OCI-LY1 (cell line): ENCODE measurements around the gene SERPINE1.
"Not testable (repeated sequence)": the region's sequence is repeated elsewhere in the genome, so short reads cannot be mapped to it uniquely, and the experiment has no call there.

Experiments used
- H2AFZ ChIP-seq: fragments of 200-600 bp; sonication (generic), shearing (Covaris generic); 2 replicates; pipeline ENCODE4 v1.6.0; 2014; ENCODE audit warnings: antibody characterized with exemption, mild to moderate bottlenecking, low read length
- H3F3A ChIP-seq: fragments of 200-600 bp; sonication (generic), shearing (Covaris generic); 2 replicates; pipeline ENCODE4 v1.6.0; 2014; ENCODE audit warnings: mild to moderate bottlenecking, antibody characterized with exemption, low read length, moderate library complexity; ENCODE audit not compliant: insufficient read depth
- H3K27ac ChIP-seq: fragments of 200-600 bp; sonication (generic); 2 replicates; pipeline ENCODE4 v1.5.1; 2014; ENCODE audit warnings: low read length, mixed run types, mild to moderate bottlenecking, low read depth; ENCODE audit not compliant: poor library complexity, severe bottlenecking
- H3K27me3 ChIP-seq: fragments of 200-600 bp; sonication (generic); 2 replicates; pipeline ENCODE4 v1.6.0; 2014; ENCODE audit warnings: antibody characterized with exemption, mild to moderate bottlenecking, low read length, moderate library complexity; ENCODE audit not compliant: insufficient read depth
- H3K36me3 ChIP-seq: fragments of 200-600 bp; sonication (generic); 2 replicates; pipeline ENCODE4 v1.6.1; 2014; ENCODE audit warnings: mild to moderate bottlenecking, antibody characterized with exemption, low read length, moderate library complexity, mixed read lengths; ENCODE audit not compliant: insufficient read depth
- H3K4me1 ChIP-seq: fragments of 200-600 bp; sonication (generic); 2 replicates; pipeline ENCODE4 v1.5.1; 2014; ENCODE audit warnings: mild to moderate bottlenecking, low read length, moderate library complexity; ENCODE audit not compliant: insufficient read depth, severe bottlenecking
- H3K4me2 ChIP-seq: fragments of 200-600 bp; sonication (generic), shearing (Covaris generic); 2 replicates; pipeline ENCODE4 v1.6.1; 2014; ENCODE audit warnings: low read length
- H3K4me3 ChIP-seq: fragments of 200-600 bp; sonication (generic); 2 replicates; pipeline ENCODE4 v1.5.1; 2014; ENCODE audit warnings: low read length, low read depth, mild to moderate bottlenecking, mixed read lengths; ENCODE audit not compliant: poor library complexity, severe bottlenecking
- H3K79me2 ChIP-seq: fragments of 200-600 bp; shearing (Covaris generic); 2 replicates; pipeline ENCODE4 v1.6.1; 2016; ENCODE audit warnings: mixed run types, low read length, mixed read lengths; ENCODE audit not compliant: insufficient read depth
- H3K9ac ChIP-seq: fragments of 200-600 bp; sonication (generic), shearing (Covaris generic); 2 replicates; pipeline ENCODE4 v1.6.1; 2014; ENCODE audit warnings: mild to moderate bottlenecking, low read length, mixed read lengths
- H3K9me2 ChIP-seq: fragments of 200-600 bp; sonication (generic), shearing (Covaris generic); 2 replicates; pipeline ENCODE4 v1.6.1; 2014; ENCODE audit warnings: low read depth, mild to moderate bottlenecking, low read length, mixed read lengths
- H3K9me3 ChIP-seq: fragments of 200-600 bp; shearing (Covaris generic); 2 replicates; pipeline ENCODE4 v1.6.1; 2014; ENCODE audit warnings: low read length, mixed read lengths
- H4K20me1 ChIP-seq: fragments of 200-600 bp; sonication (generic), shearing (Covaris generic); 2 replicates; pipeline ENCODE4 v1.6.0; 2016; ENCODE audit warnings: mild to moderate bottlenecking, low read length; ENCODE audit not compliant: insufficient read depth
- EZH2 ChIP-seq: fragments of 200-600 bp; sonication (generic), shearing (Covaris generic); IDR thresholded peaks from 2 replicates; pipeline ENCODE4 v1.8.0; 2017; ENCODE audit warnings: borderline replicate concordance, mixed run types, mild to moderate bottlenecking, antibody characterized with exemption, low read length, moderate library complexity, mixed read lengths
- TF ChIP-seq, protein P1 (sequence below): fragments of 200-600 bp; sonication (generic), shearing (Covaris generic); IDR thresholded peaks from 2 replicates; pipeline ENCODE4 v1.5.1; 2017; ENCODE audit warnings: mild to moderate bottlenecking, antibody characterized with exemption, low read length, moderate library complexity, mixed read lengths

SERPINE1 gene

DNA sequence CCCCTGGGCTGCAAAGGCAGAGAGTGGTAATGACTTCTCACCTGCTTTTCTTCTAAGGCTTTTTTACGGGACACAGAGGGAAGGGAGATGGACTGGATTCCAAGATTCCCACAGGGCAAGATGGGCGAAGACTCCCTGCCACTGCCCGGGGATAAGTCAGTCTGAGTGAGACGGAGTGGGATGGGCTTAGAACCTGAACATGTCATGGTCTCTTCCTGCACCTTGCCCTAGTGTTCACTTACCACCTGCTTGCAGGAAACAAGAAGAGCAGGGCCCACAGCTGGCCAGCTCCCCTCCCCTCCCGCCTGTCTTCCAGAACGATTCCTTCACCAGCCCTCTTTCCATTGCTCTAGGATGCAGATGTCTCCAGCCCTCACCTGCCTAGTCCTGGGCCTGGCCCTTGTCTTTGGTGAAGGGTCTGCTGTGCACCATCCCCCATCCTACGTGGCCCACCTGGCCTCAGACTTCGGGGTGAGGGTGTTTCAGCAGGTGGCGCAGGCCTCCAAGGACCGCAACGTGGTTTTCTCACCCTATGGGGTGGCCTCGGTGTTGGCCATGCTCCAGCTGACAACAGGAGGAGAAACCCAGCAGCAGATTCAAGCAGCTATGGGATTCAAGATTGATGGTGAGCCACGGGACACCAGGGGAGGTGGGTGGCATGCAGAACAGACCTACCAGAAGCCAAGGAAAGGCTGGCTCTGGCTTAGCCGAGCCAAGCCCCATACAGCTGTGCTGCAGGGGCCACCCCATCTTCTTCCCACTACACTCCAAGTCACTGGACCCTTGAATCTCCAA lies 1.3 kb downstream of the SERPINE1 start:
- Histone ChIP-seq H3K4me2 (no peak overlapping the region), H3K79me2 (no peaks in the 10 kb centered on the region), H3K4me1 (peaks cover 14% of the 10 kb centered on the region), H3K9ac (no peak overlapping the region), H3K27ac (no peak overlapping the region), H3K4me3 (no peak overlapping the region), H3K27me3 (peaks cover 5% of the 10 kb centered on the region), H3F3A (no peaks in the 10 kb centered on the region), H3K9me3 (no peaks in the 10 kb centered on the region), H4K20me1 (no peaks in the 10 kb centered on the region), H2AFZ (no peak overlapping the region), H3K9me2 (no peaks in the 10 kb centered on the region), H3K36me3 (no peaks in the 10 kb centered on the region)
- TF ChIP-seq EZH2, result no peak
- TF ChIP-seq, protein P1, sequence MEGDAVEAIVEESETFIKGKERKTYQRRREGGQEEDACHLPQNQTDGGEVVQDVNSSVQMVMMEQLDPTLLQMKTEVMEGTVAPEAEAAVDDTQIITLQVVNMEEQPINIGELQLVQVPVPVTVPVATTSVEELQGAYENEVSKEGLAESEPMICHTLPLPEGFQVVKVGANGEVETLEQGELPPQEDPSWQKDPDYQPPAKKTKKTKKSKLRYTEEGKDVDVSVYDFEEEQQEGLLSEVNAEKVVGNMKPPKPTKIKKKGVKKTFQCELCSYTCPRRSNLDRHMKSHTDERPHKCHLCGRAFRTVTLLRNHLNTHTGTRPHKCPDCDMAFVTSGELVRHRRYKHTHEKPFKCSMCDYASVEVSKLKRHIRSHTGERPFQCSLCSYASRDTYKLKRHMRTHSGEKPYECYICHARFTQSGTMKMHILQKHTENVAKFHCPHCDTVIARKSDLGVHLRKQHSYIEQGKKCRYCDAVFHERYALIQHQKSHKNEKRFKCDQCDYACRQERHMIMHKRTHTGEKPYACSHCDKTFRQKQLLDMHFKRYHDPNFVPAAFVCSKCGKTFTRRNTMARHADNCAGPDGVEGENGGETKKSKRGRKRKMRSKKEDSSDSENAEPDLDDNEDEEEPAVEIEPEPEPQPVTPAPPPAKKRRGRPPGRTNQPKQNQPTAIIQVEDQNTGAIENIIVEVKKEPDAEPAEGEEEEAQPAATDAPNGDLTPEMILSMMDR, result no peak; the same call in 1 of the 2 replicates

DNA sequence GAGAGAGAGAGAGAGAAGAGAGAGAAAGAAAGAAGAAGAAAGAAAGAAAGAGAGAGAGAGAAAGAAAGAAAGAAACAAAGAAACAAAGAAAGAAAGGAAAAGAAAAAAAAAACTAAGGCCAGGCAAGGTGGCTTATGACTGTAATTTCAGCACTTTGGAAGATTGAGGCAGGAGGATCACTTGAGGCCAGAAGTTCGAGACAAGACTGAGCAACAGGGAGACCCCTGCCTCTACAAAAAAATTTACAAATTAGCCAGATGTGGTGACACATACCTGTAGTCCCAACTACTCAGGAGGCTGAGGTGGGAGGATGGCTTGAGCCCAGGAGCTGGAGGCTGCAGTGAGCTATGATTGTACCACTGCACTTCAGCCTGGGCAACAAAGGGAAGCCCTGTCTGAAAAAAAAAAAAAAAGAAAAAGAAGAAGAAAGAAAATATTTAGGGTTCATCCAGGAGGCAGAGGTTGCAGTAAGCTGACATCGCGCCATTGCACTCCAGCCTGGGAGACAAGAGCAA lies 2.8 kb downstream of the SERPINE1 start:
- TF ChIP-seq EZH2, result no peak
- TF ChIP-seq, protein P1, result no peak
- Histone ChIP-seq H2AFZ (no peak overlapping the region), H3K27ac (no peak overlapping the region), H3F3A (no peaks in the 10 kb centered on the region), H3K36me3 (no peaks in the 10 kb centered on the region), H3K9ac (no peak overlapping the region), H3K9me3 (no peaks in the 10 kb centered on the region), H3K4me1 (peaks cover 14% of the 10 kb centered on the region), H3K27me3 (peaks cover 3% of the 10 kb centered on the region), H3K9me2 (no peaks in the 10 kb centered on the region), H3K4me2 (no peak overlapping the region), H3K79me2 (no peaks in the 10 kb centered on the region), H3K4me3 (no peak overlapping the region), H4K20me1 (no peaks in the 10 kb centered on the region)

DNA sequence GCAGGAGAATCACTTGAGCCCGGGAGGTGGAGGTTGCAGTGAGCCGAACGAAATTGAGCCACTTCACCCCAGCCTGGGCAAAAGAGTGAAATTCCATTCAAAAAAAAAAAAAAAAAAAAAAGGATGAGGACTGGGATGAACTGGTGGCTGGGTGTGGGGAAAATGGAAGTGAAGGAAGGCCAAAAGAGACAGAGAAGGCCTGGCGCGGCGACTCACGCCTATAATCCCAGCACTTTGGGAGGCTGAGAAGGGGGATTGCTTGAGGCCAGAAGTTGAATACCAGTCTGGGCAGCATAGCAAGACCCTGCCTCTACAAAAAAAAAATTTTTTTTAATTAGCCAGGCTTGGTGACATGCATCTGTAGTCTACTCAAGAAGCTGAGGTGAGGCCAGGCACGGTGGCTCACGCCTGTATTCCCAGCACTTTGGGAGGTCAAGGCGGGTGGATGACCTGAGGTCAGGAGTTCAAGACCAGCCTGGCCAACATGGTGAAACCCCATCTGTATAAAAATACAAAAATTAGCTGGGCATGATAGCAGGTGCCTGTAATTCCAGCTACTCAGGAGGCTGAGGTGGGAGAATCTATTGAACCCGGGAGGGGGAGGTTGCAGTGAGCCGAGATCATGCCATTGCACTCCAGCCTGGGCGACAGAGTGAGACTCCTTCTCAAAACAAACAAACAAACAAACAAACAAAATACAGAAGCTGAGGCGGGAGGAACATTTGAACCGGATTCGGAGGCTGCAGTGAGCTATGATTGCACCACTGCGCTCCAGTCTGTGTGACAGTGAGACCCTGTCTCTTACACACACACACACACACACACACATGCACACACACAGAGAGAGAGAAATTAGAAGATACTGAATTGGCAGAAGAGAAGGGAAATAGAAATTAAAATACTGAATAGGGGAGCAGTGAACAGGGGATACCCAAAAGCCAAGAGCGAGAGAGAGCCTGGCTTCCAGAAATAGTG lies 6.0 kb downstream of the SERPINE1 start:
- not testable (repeated sequence) for H3F3A ChIP-seq, H4K20me1 ChIP-seq

More for the DNA sequence above, 6.0 kb downstream of the SERPINE1 start:
- H3K9me2 ChIP-seq, H3K79me2 ChIP-seq, H3K4me1 ChIP-seq, H3K4me2 ChIP-seq, H3K4me3 ChIP-seq, H3K9ac ChIP-seq, H3K36me3 ChIP-seq, H3K27me3 ChIP-seq, H3K27ac ChIP-seq, H2AFZ ChIP-seq, H3K9me3 ChIP-seq: not testable (repeated sequence)
